Fibroblast of skin of right biceps (primary cell): ENCODE data around the gene PTPRM.

Experiments used
- DNase-seq: peaks from one replicate; pipeline ENCODE4 v3.0.0-alpha.2; 2013

PTPRM gene

GRCh38 chr18:8264861-8265411 is 697.8 kb downstream of the PTPRM start:
- DNase-seq: peak; percentile 36

- no peak for DNase-seq
Observed at GRCh38 chr18:8272254-8272653, 705.1 kb downstream of the PTPRM start.

GRCh38 chr18:8274370-8274769 is 707.3 kb downstream of the PTPRM start:
- DNase-seq: no peak

GRCh38 chr18:8276406-8276805 is 709.3 kb downstream of the PTPRM start:
- no peak for DNase-seq

- DNase-seq: no peak
Observed at GRCh38 chr18:8277270-8277669, 710.2 kb downstream of the PTPRM start.

GRCh38 chr18:8279346-8279745 is 712.2 kb downstream of the PTPRM start:
- DNase-seq: no peak

GRCh38 chr18:8279781-8280330 is 712.7 kb downstream of the PTPRM start:
- DNase-seq: no peak

- DNase-seq: peak; percentile 61
Observed at GRCh38 chr18:8283891-8284585, 716.9 kb downstream of the PTPRM start.

- DNase-seq: no peak
Observed at GRCh38 chr18:8286303-8286702, 719.2 kb downstream of the PTPRM start.

GRCh38 chr18:8287196-8287885 is 720.2 kb downstream of the PTPRM start:
- DNase-seq: no peak

GRCh38 chr18:8288472-8289195 is 721.5 kb downstream of the PTPRM start:
- no peak for DNase-seq

- no peak for DNase-seq
Observed at GRCh38 chr18:8290435-8290834, 723.3 kb downstream of the PTPRM start.

GRCh38 chr18:8290913-8291312 is 723.8 kb downstream of the PTPRM start:
- no peak for DNase-seq

- no peak for DNase-seq
Observed at GRCh38 chr18:8293184-8293583, 726.1 kb downstream of the PTPRM start.

- DNase-seq: no peak
Observed at GRCh38 chr18:8296886-8297616, 729.9 kb downstream of the PTPRM start.

GRCh38 chr18:8298186-8298585 is 731.1 kb downstream of the PTPRM start:
- no peak for DNase-seq

- no peak for DNase-seq
Observed at GRCh38 chr18:8299054-8299980, 732.2 kb downstream of the PTPRM start.

- DNase-seq: peak; percentile 12
Observed at GRCh38 chr18:8300751-8301410, 733.8 kb downstream of the PTPRM start.

- DNase-seq: peak; percentile 46
Observed at GRCh38 chr18:8301427-8302172, 734.5 kb downstream of the PTPRM start.

- DNase-seq: no peak
Observed at GRCh38 chr18:8303151-8303755, 736.1 kb downstream of the PTPRM start.
